Muscle of leg (tissue), 11 donors: ENCODE measurements around the gene RTN1. TPM values are rescaled to one million over a fixed set of nuclear protein-coding genes. Genes with fewer than 3 reads are reported as not detected.
A peak's percentile ranks its signal among the peaks of the same experiment; 100 is the strongest.

Experiments
- DNase-seq: peaks from one replicate; pipeline ENCODE4 v3.0.0; 2013
- H3K27ac ChIP-seq: one replicate; pipeline ENCODE4 v1.5.1; 2013; ENCODE audit warnings: mild to moderate bottlenecking, low read length, control low read depth
- H3K27me3 ChIP-seq: one replicate; pipeline ENCODE4 v1.6.1; 2013; ENCODE audit warnings: low read length; ENCODE audit not compliant: control insufficient read depth, insufficient read depth
- H3K36me3 ChIP-seq: one replicate; pipeline ENCODE4 v1.6.1; 2013; ENCODE audit warnings: low read length; ENCODE audit not compliant: control insufficient read depth, insufficient read depth
- H3K4me1 ChIP-seq: one replicate; pipeline ENCODE4 v1.6.1; 2013; ENCODE audit warnings: low read length; ENCODE audit not compliant: control insufficient read depth, insufficient read depth
- H3K4me3 ChIP-seq: one replicate; pipeline ENCODE4 v1.5.1; 2013; ENCODE audit warnings: low read length, control low read depth
- H3K9me3 ChIP-seq: replicated peaks from 2 replicates; pipeline ENCODE4 v1.6.1; 2013; ENCODE audit warnings: low read depth, low read length; ENCODE audit not compliant: control insufficient read depth
- WGBS: methylation state at CpG from one replicate; pipeline ENCODE4 v1.1.5; 2013; ENCODE audit warnings: missing lambda C conversion rate; ENCODE audit not compliant: insufficient coverage; 5-methylcytosine and 5-hydroxymethylcytosine counted together
- polyA plus RNA-seq, 8 donors: library from polyadenylated mRNA; unstranded; fragments of 120-200 nt; gene quantifications; one replicate each; pipeline versions ENCODE4 v1.2.1 to v1.2.3, GENCODE V29; 2013; ENCODE audit warnings: inconsistent platforms in 1 of 8, low replicate concordance in 1 of 8; ENCODE audit not compliant: insufficient read length in 8 of 8, insufficient read depth in 1 of 8
- total RNA-seq: library from RNA; stranded (reverse); fragments of 120-200 nt; gene quantifications from one replicate; pipeline ENCODE4 v1.2.4, GENCODE V29; 2013

Gene RTN1
- total and polyA plus RNA-seq, 9 donors = 1.2 to 4.6 (median 1.9) TPM

- no peaks in the 10 kb centered on the region for H3K27me3 ChIP-seq
- no peaks in the 10 kb centered on the region for H3K9me3 ChIP-seq
- DNase-seq = no peak
- H3K27ac ChIP-seq = no peak overlapping the region
- no CpG with 5 or more reads among the region's 3 CpGs for WGBS
- H3K4me1 ChIP-seq = no peaks in the 10 kb centered on the region
- no peaks in the 10 kb centered on the region for H3K36me3 ChIP-seq
- H3K4me3 ChIP-seq = no peak overlapping the region
Observed at GRCh38 chr14:59811815-59812214, 58.8 kb downstream of the RTN1 start.

GRCh38 chr14:59811073-59811472, 59.5 kb downstream of the RTN1 start:
- no peaks in the 10 kb centered on the region for H3K36me3 ChIP-seq
- DNase-seq = no peak
- H3K4me3 ChIP-seq = no peak overlapping the region
- no peaks in the 10 kb centered on the region for H3K27me3 ChIP-seq
- no peaks in the 10 kb centered on the region for H3K4me1 ChIP-seq
- no peak overlapping the region for H3K27ac ChIP-seq
- no peaks in the 10 kb centered on the region for H3K9me3 ChIP-seq

DNA sequence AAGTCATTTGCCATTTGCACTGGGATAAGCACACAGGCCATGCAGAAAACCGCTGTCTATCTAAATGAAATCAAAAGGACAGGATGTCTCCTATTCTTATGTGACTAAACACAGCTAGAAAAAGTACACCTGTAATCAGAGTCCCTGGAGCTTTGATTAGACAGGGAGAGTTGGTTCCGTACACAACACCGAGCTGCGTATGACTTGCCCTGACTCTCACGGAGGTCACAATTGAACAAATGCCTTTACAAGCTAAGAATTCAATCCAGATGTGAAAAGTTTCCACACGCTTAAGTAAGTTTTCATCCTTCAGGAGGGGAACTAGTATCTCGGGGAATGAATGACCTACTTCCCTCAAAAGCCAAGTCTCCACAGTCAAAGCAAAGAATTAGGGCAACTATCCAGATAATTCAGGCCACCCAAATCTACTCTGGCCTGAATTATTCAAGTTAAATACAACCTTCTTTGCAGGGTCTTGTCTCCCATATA, 67.5 kb downstream of the RTN1 start:
- DNase-seq = peak; percentile 64
- no CpG with 5 or more reads among the region's 7 CpGs for WGBS
- Histone ChIP-seq H3K4me3 (no peak overlapping the region), H3K9me3 (no peaks in the 10 kb centered on the region), H3K27ac (no peak overlapping the region), H3K36me3 (no peaks in the 10 kb centered on the region), H3K4me1 (no peaks in the 10 kb centered on the region), H3K27me3 (no peaks in the 10 kb centered on the region)

- DNase-seq = no peak
- Histone ChIP-seq H3K36me3 (no peaks in the 10 kb centered on the region), H3K27ac (no peak overlapping the region), H3K4me3 (no peak overlapping the region), H3K9me3 (no peaks in the 10 kb centered on the region), H3K27me3 (no peaks in the 10 kb centered on the region), H3K4me1 (no peaks in the 10 kb centered on the region)
- WGBS = no CpG with 5 or more reads among the region's 2 CpGs
Observed at GRCh38 chr14:59788176-59788575, 82.4 kb downstream of the RTN1 start.

DNA sequence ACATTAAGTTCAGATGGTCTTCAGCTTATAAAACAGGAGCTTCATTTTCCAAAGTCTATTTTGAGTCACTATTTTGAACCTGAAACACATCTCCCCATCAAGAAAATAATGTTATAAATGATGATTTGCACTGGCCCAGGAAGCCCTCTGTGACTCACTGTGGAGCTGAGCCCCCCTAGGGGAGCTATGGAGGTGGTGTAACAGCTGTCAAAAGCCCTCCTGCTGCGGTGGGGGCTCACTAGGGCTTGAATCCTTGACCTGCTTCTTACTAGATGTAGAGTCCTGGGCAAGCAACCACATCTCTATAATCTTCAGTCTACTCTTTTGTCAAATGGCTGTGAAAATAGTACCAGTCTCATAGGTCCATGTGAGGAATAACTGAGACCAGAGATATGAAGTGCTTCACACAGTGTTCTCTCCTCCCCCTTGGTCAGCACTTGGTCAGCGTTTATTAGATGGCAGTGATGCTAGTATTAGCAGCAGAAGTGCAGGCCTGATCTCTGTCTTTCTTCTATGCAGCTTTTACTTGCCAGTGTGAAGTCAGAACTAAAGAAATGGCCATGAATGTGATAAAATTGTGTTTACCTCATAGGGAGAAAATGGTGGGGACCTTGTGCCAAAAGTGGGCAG, 83.4 kb downstream of the RTN1 start:
- H3K4me3 ChIP-seq = no peak overlapping the region
- no peak overlapping the region for H3K27ac ChIP-seq
- no CpG with 5 or more reads among the region's 2 CpGs for WGBS
- no peaks in the 10 kb centered on the region for H3K36me3 ChIP-seq
- no peaks in the 10 kb centered on the region for H3K9me3 ChIP-seq
- H3K27me3 ChIP-seq = no peaks in the 10 kb centered on the region
- DNase-seq = no peak
- H3K4me1 ChIP-seq = no peaks in the 10 kb centered on the region

DNA sequence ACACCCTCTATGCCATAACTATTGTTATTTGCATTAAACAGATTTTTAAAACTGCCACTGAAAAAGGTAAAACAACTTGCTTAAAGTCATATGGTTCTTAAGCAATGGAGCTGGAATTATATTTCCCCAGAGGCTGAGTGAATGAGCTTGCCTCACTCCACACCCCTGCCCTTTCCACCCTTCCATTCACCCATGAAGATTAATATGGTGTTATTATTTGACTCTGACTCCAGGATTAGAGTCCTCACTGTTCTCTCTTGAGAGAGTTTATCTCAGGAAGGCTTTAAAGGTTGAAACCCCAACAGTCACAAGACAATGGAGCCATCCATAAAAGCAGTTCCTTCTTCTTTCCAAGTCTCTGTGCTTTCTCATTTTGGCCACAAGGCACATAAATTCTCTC, 84.9 kb downstream of the RTN1 start:
- Histone ChIP-seq H3K27me3 (no peaks in the 10 kb centered on the region), H3K27ac (no peak overlapping the region), H3K4me3 (no peak overlapping the region), H3K4me1 (no peaks in the 10 kb centered on the region), H3K9me3 (no peaks in the 10 kb centered on the region), H3K36me3 (no peaks in the 10 kb centered on the region)
- no peak for DNase-seq

DNA sequence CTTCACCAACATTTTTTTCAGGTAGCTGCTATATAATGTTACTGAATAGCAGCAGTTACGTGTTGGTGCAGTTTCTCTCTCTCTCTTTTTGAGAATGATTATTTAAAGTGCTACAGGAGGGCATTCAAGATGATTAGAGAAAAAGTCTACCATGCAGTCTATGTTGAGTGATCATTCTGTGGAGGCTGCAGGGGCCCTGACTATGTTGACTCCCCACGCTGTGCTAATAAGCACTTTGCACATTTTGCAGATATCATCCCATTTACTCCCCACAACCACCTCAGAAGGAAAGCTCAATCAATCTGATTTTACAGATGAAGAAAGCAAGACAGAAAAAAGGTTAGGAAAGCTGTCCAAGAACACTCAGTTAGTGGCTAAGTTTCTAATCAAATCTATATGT, 87.8 kb downstream of the RTN1 start:
- Histone ChIP-seq H3K36me3 (no peaks in the 10 kb centered on the region), H3K27me3 (no peaks in the 10 kb centered on the region), H3K9me3 (no peaks in the 10 kb centered on the region), H3K27ac (no peak overlapping the region), H3K4me1 (no peaks in the 10 kb centered on the region), H3K4me3 (no peak overlapping the region)
- no peak for DNase-seq
- no CpG with 5 or more reads among the region's 2 CpGs for WGBS

DNA sequence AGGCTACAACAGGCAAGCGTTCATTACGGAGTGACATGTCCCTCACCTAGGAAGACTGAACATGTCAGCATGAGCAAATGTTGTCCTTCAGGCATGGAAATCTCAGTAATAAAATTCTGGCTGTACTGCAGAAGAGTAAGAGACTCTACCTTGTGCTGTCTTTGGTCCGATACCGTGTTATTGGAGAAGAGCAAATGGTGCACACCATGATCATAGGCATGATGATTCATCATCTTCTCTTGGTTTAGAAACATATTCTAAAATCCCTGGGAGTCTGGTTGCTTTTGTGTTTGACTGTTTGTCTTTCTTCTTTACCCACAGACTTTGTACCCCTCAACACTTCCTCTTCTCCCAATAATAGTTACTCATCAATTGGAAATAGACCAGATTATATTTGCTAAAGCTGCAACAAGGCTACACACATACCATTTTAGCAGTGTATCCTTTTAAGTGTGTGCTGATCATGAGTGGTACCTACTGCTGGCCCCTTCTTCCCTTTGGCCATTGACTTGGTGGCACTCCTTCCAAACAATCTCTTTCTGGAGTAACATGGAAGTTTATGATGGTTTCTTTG, 93.5 kb downstream of the RTN1 start:
- H3K4me3 ChIP-seq = no peak overlapping the region
- H3K4me1 ChIP-seq = no peaks in the 10 kb centered on the region
- DNase-seq = no peak
- no peak overlapping the region for H3K27ac ChIP-seq
- 50% methylated on average over 2 of the region's 4 CpGs for WGBS
- H3K9me3 ChIP-seq = no peaks in the 10 kb centered on the region
- H3K27me3 ChIP-seq = no peaks in the 10 kb centered on the region
- no peaks in the 10 kb centered on the region for H3K36me3 ChIP-seq

GRCh38 chr14:59776468-59776867, 94.1 kb downstream of the RTN1 start:
- no peaks in the 10 kb centered on the region for H3K9me3 ChIP-seq
- H3K27me3 ChIP-seq = no peaks in the 10 kb centered on the region
- no peak overlapping the region for H3K4me3 ChIP-seq
- no peak for DNase-seq
- no peaks in the 10 kb centered on the region for H3K36me3 ChIP-seq
- WGBS = no CpG with 5 or more reads among the region's 2 CpGs
- H3K27ac ChIP-seq = no peak overlapping the region
- no peaks in the 10 kb centered on the region for H3K4me1 ChIP-seq

- no peaks in the 10 kb centered on the region for H3K27me3 ChIP-seq
- H3K9me3 ChIP-seq = no peaks in the 10 kb centered on the region
- peak; percentile 21 for DNase-seq
- H3K36me3 ChIP-seq = no peaks in the 10 kb centered on the region
- H3K27ac ChIP-seq = no peak overlapping the region
- no peaks in the 10 kb centered on the region for H3K4me1 ChIP-seq
- H3K4me3 ChIP-seq = no peak overlapping the region
- no CpG with 5 or more reads among the region's 2 CpGs for WGBS
Observed at GRCh38 chr14:59772233-59772632, 98.3 kb downstream of the RTN1 start.

GRCh38 chr14:59771577-59771976, 99.0 kb downstream of the RTN1 start:
- Histone ChIP-seq H3K27me3 (no peaks in the 10 kb centered on the region), H3K36me3 (no peaks in the 10 kb centered on the region), H3K4me3 (no peak overlapping the region), H3K27ac (no peak overlapping the region), H3K9me3 (no peaks in the 10 kb centered on the region), H3K4me1 (no peaks in the 10 kb centered on the region)
- WGBS = no CpG with 5 or more reads among the region's 2 CpGs
- DNase-seq = no peak
